Measurements from ENCODE around the gene RBMS1. TPM values are rescaled to one million over a fixed set of nuclear protein-coding genes. Genes with fewer than 3 reads are reported as not detected.

RBMS1 gene
- total RNA-seq, 2 experiments from 2014 or later, result 84.7 to 87.9 TPM

GRCh38 chr2:160267022-160267421 is 226.6 kb downstream of the RBMS1 start:
- H3K9me3 Mint-ChIP-seq (ENCODE audit: insufficient read depth), result no peaks in the 10 kb centered on the region
- DNase-seq (no peak), ATAC-seq (no peak)
- peaks cover 34% of the 10 kb centered on the region for H3K4me1 Mint-ChIP-seq (ENCODE audit: low read depth)
- ChIA-PET CTCF (interaction anchor here (0.7 to 2.7 kb wide), 2 partner anchors 15 to 108 kb away, joined by 3 to 10 read pairs; no protein-coding TSS in a partner anchor), POLR2A (no interaction called here)
- H3K27me3 Mint-ChIP-seq (ENCODE audit: low read depth), result peaks cover 2% of the 10 kb centered on the region
- H3K27ac Mint-ChIP-seq, result no peak overlapping the region
- H3K4me3 Mint-ChIP-seq, result no peak overlapping the region
- H3K36me3 Mint-ChIP-seq (ENCODE audit: low read depth), result peaks cover 24% of the 10 kb centered on the region

- ChIA-PET CTCF (interaction anchor here (0.7 to 2.7 kb wide), 4 partner anchors 8 to 109 kb away, joined by 3 to 10 read pairs (median 4); no protein-coding TSS in a partner anchor), POLR2A (no interaction called here)
- ATAC-seq, result no peak
- no peaks in the 10 kb centered on the region for H3K9me3 Mint-ChIP-seq (ENCODE audit: insufficient read depth)
- no peak for DNase-seq
- no peak overlapping the region for H3K27ac Mint-ChIP-seq
- H3K4me1 Mint-ChIP-seq (ENCODE audit: low read depth), result peaks cover 34% of the 10 kb centered on the region
- H3K4me3 Mint-ChIP-seq, result no peak overlapping the region
- H3K27me3 Mint-ChIP-seq (ENCODE audit: low read depth), result peaks cover 2% of the 10 kb centered on the region
- H3K36me3 Mint-ChIP-seq (ENCODE audit: low read depth), result peaks cover 16% of the 10 kb centered on the region
Measured at GRCh38 chr2:160266037-160266551, 227.5 kb downstream of the RBMS1 start.

GRCh38 chr2:160264308-160264707 is 229.3 kb downstream of the RBMS1 start:
- Mint-ChIP-seq H3K27me3 (ENCODE audit: low read depth) (peaks cover 8% of the 10 kb centered on the region), H3K4me1 (ENCODE audit: low read depth) (peaks cover 19% of the 10 kb centered on the region), H3K27ac (no peak overlapping the region), H3K9me3 (ENCODE audit: insufficient read depth) (peaks cover 3% of the 10 kb centered on the region), H3K4me3 (no peak overlapping the region), H3K36me3 (ENCODE audit: low read depth) (peaks cover 4% of the 10 kb centered on the region)
- DNase-seq (no peak), ATAC-seq (no peak)
- POLR2A ChIA-PET, result interaction anchor here (0.5 to 0.6 kb wide), 2 partner anchors 9 to 26 kb away, joined by 3 to 6 read pairs; no protein-coding TSS in a partner anchor
- CTCF ChIA-PET, result interaction anchor here (2.1 kb wide), 1 partner anchor 12 kb away, joined by 11 read pairs; no protein-coding TSS in a partner anchor

GRCh38 chr2:160261732-160262131 is 231.9 kb downstream of the RBMS1 start:
- ChIA-PET POLR2A (no interaction called here), CTCF (interaction anchor here (0.7 kb wide), 1 partner anchor 9 kb away, joined by 3 read pairs; no protein-coding TSS in a partner anchor)
- Mint-ChIP-seq H3K27me3 (ENCODE audit: low read depth) (peaks cover 6% of the 10 kb centered on the region), H3K36me3 (ENCODE audit: low read depth) (no peaks in the 10 kb centered on the region), H3K9me3 (ENCODE audit: insufficient read depth) (peaks cover 3% of the 10 kb centered on the region), H3K4me3 (no peak overlapping the region), H3K4me1 (ENCODE audit: low read depth) (peaks cover 13% of the 10 kb centered on the region), H3K27ac (no peak overlapping the region)
- no peak for ATAC-seq
- no peak for DNase-seq

GRCh38 chr2:160258492-160258805 is 235.2 kb downstream of the RBMS1 start:
- POLR2A ChIA-PET, result no interaction called here
- ATAC-seq (no peak), DNase-seq (no peak)
- peaks cover 12% of the 10 kb centered on the region for H3K27me3 Mint-ChIP-seq (ENCODE audit: low read depth)
- no peak overlapping the region for H3K4me3 Mint-ChIP-seq
- H3K27ac Mint-ChIP-seq, result no peak overlapping the region
- no peaks in the 10 kb centered on the region for H3K36me3 Mint-ChIP-seq (ENCODE audit: low read depth)
- no peaks in the 10 kb centered on the region for H3K4me1 Mint-ChIP-seq (ENCODE audit: low read depth)
- CTCF ChIA-PET, result no interaction called here
- H3K9me3 Mint-ChIP-seq (ENCODE audit: insufficient read depth), result peaks cover 3% of the 10 kb centered on the region

GRCh38 chr2:160257743-160258491 is 235.7 kb downstream of the RBMS1 start:
- H3K4me3 Mint-ChIP-seq, result no peak overlapping the region
- no peaks in the 10 kb centered on the region for H3K36me3 Mint-ChIP-seq (ENCODE audit: low read depth)
- H3K9me3 Mint-ChIP-seq (ENCODE audit: insufficient read depth), result peaks cover 3% of the 10 kb centered on the region
- peaks cover 14% of the 10 kb centered on the region for H3K27me3 Mint-ChIP-seq (ENCODE audit: low read depth)
- ChIA-PET POLR2A (no interaction called here), CTCF (interaction anchor here (1.2 to 3.9 kb wide), 2 partner anchors 12 to 148 kb away, joined by 4 to 14 read pairs; no protein-coding TSS in a partner anchor)
- ATAC-seq (no peak), DNase-seq (no peak)
- no peaks in the 10 kb centered on the region for H3K4me1 Mint-ChIP-seq (ENCODE audit: low read depth)
- no peak overlapping the region for H3K27ac Mint-ChIP-seq

- ATAC-seq (no peak), DNase-seq (no peak)
- Mint-ChIP-seq H3K27me3 (ENCODE audit: low read depth) (peaks cover 16% of the 10 kb centered on the region), H3K27ac (no peak overlapping the region), H3K9me3 (ENCODE audit: insufficient read depth) (peaks cover 3% of the 10 kb centered on the region), H3K36me3 (ENCODE audit: low read depth) (no peaks in the 10 kb centered on the region), H3K4me3 (no peak overlapping the region), H3K4me1 (ENCODE audit: low read depth) (no peaks in the 10 kb centered on the region)
- ChIA-PET POLR2A (no interaction called here), CTCF (interaction anchor here (1.2 to 3.9 kb wide), 2 partner anchors 13 to 147 kb away, joined by 4 to 14 read pairs; no protein-coding TSS in a partner anchor)
Measured at GRCh38 chr2:160257041-160257742, 236.4 kb downstream of the RBMS1 start.

- H3K27me3 Mint-ChIP-seq (ENCODE audit: low read depth), result peaks cover 17% of the 10 kb centered on the region
- ATAC-seq (no peak), DNase-seq (no peak)
- no peaks in the 10 kb centered on the region for H3K36me3 Mint-ChIP-seq (ENCODE audit: low read depth)
- ChIA-PET CTCF (interaction anchor here (0.8 to 3.9 kb wide), 3 partner anchors 14 to 738 kb away, joined by 4 to 14 read pairs (median 4); no protein-coding TSS in a partner anchor), POLR2A (no interaction called here)
- H3K4me3 Mint-ChIP-seq, result no peak overlapping the region
- no peak overlapping the region for H3K27ac Mint-ChIP-seq
- peaks cover 3% of the 10 kb centered on the region for H3K9me3 Mint-ChIP-seq (ENCODE audit: insufficient read depth)
- no peaks in the 10 kb centered on the region for H3K4me1 Mint-ChIP-seq (ENCODE audit: low read depth)
Measured at GRCh38 chr2:160256507-160256906, 237.1 kb downstream of the RBMS1 start.

GRCh38 chr2:160255408-160255807 is 238.2 kb downstream of the RBMS1 start:
- POLR2A ChIA-PET, result no interaction called here
- no peak for ATAC-seq
- Mint-ChIP-seq H3K4me3 (no peak overlapping the region), H3K4me1 (ENCODE audit: low read depth) (no peaks in the 10 kb centered on the region), H3K9me3 (ENCODE audit: insufficient read depth) (peaks cover 3% of the 10 kb centered on the region), H3K27me3 (ENCODE audit: low read depth) (peaks cover 17% of the 10 kb centered on the region), H3K36me3 (ENCODE audit: low read depth) (no peaks in the 10 kb centered on the region), H3K27ac (no peak overlapping the region)
- CTCF ChIA-PET, result interaction anchor here (0.8 to 3.9 kb wide), 2 partner anchors 15 to 739 kb away, joined by 4 to 14 read pairs; no protein-coding TSS in a partner anchor
- DNase-seq, result no peak

- H3K27me3 Mint-ChIP-seq (ENCODE audit: low read depth), result peaks cover 18% of the 10 kb centered on the region
- no peaks in the 10 kb centered on the region for H3K36me3 Mint-ChIP-seq (ENCODE audit: low read depth)
- POLR2A ChIA-PET, result no interaction called here
Measured at GRCh38 chr2:160254189-160254762, 239.3 kb downstream of the RBMS1 start.

GRCh38 chr2:160253440-160254188 is 240.0 kb downstream of the RBMS1 start:
- H3K4me1 Mint-ChIP-seq (ENCODE audit: low read depth), result no peaks in the 10 kb centered on the region
- peaks cover 18% of the 10 kb centered on the region for H3K27me3 Mint-ChIP-seq (ENCODE audit: low read depth)
- ChIA-PET POLR2A (no interaction called here), CTCF (interaction anchor here (0.6 to 2.6 kb wide), 4 partner anchors 10 to 766 kb away, joined by 3 to 11 read pairs (median 4); no protein-coding TSS in a partner anchor)
- H3K36me3 Mint-ChIP-seq (ENCODE audit: low read depth), result no peaks in the 10 kb centered on the region
- no peak overlapping the region for H3K27ac Mint-ChIP-seq
- H3K9me3 Mint-ChIP-seq (ENCODE audit: insufficient read depth), result no peaks in the 10 kb centered on the region
- DNase-seq (no peak), ATAC-seq (no peak)
- no peak overlapping the region for H3K4me3 Mint-ChIP-seq

More at GRCh38 chr2:160254189-160254762, 239.3 kb downstream of the RBMS1 start:
- Mint-ChIP-seq H3K4me3 (no peak overlapping the region), H3K27ac (no peak overlapping the region), H3K4me1 (ENCODE audit: low read depth) (no peaks in the 10 kb centered on the region), H3K9me3 (ENCODE audit: insufficient read depth) (no peaks in the 10 kb centered on the region)
- ATAC-seq, result no peak
- CTCF ChIA-PET, result interaction anchor here (0.6 to 3.9 kb wide), 2 partner anchors 16 to 96 kb away, joined by 3 to 14 read pairs; no protein-coding TSS in a partner anchor
- no peak for DNase-seq

Measured in activated CD8-positive, alpha-beta T cell treated with anti-CD3 and anti-CD28 coated beads, Interleukin-2, amount 10 ng/mL, durations not matched to agents 7 days and 5 days (primary cell).